SU-DHL-6 (cell line): ENCODE results near the gene GATA3.

Experiments used
- CTCF ChIP-seq: fragments of 200-600 bp; sonication (generic); IDR thresholded peaks from one replicate; pipeline ENCODE4 v1.5.1; 2017; ENCODE audit warnings: antibody characterized with exemption, mild to moderate bottlenecking, low read length, moderate library complexity; ENCODE audit not compliant: insufficient read depth, poor library complexity, severe bottlenecking
- EZH2phosphoT487 ChIP-seq: fragments of 200-600 bp; sonication (generic), shearing (Covaris generic); conservative IDR thresholded peaks from 2 replicates; pipeline ENCODE4 v1.6.1; 2018; ENCODE audit warnings: mild to moderate bottlenecking, antibody characterized with exemption, low read length, moderate library complexity, mixed read lengths

DNA sequence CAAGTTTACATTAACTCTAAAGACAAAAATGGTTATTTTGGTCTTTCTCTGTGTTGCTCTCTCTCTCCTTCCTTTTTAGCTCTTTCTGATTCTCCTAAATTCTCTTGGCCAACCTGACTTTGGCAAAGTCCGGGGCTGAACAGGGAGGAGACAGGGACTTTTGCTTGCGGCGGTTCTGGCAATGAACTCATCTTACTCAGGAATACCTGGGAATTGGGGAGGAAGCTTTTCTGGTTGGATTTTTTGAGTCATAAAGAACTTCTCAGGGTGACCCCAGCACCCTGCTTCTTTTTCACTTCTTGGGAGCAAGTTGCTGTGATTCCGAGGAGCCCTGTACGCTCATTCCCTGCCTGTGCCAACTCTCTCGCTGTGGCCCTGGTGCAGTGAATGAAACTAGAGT lies 16.0 kb downstream of the GATA3 start:
- TF ChIP-seq CTCF (no peak), EZH2phosphoT487 (no peak)
